NT2/D1 (cell line): Measurements from ENCODE around the gene FFAR1.

Experiments
- SUZ12 ChIP-seq: IDR thresholded peaks from 2 replicates; pipeline ENCODE4 v1.6.1; 2011; ENCODE audit not compliant: insufficient read length, insufficient read depth; ENCODE audit errors: extremely low read depth
- YY1 ChIP-seq: IDR thresholded peaks from 2 replicates; pipeline ENCODE4 v1.6.1; 2011; ENCODE audit not compliant: insufficient read length, insufficient read depth
- ZNF274 ChIP-seq: IDR thresholded peaks from 2 replicates; pipeline ENCODE4 v1.6.1; 2011; ENCODE audit warnings: mild to moderate bottlenecking, low read depth, low read length

- TF ChIP-seq ZNF274 (no peak), YY1 (no peak), SUZ12 (no peak)
Measured at GRCh38 chr19:35354898-35355297, 7.2 kb downstream of the FFAR1 start.
